HepG2 (cell line): ENCODE data around the gene BEST3. TPM values are rescaled to one million over a fixed set of nuclear protein-coding genes. Genes with fewer than 3 reads are reported as not detected.
A peak's percentile ranks its signal among the peaks of the same experiment; 100 is the strongest.

ENCODE experiments used
- ARID3A ChIP-seq: IDR thresholded peaks from 2 replicates; pipeline ENCODE4 v1.6.1; 2012; ENCODE audit warnings: low read depth, low read length, improper control_type of control experiment
- CTCF ChIP-seq: sonication (generic); formaldehyde crosslinking; IDR thresholded peaks from 2 replicates; pipeline ENCODE4 v1.5.0; 2020; ENCODE audit warnings: mild to moderate bottlenecking, missing genetic modification reagents, moderate library complexity
- GABPA ChIP-seq, 2 experiments: IDR thresholded peaks; 2 replicates each; pipeline ENCODE4 v1.6.1; 2011 to 2016; ENCODE audit warnings: low read depth in 2 of 2, low read length in 1 of 2, missing biosample characterization in 1 of 2, missing genetic modification characterization in 1 of 2
- HNF4A ChIP-seq: sonication (generic); formaldehyde crosslinking; IDR thresholded peaks from 2 replicates; pipeline ENCODE4 v1.4.0; 2020; ENCODE audit warnings: missing genetic modification reagents
- RXRB ChIP-seq: IDR thresholded peaks from 2 replicates; pipeline ENCODE4 v1.6.1; 2016; ENCODE audit warnings: borderline replicate concordance, missing genetic modification reagents, missing compliant biosample characterization
- SMC3 ChIP-seq: IDR thresholded peaks from 2 replicates; pipeline ENCODE4 v1.6.1; 2011; ENCODE audit warnings: low read length, improper control_type of control experiment
- SP5 ChIP-seq: IDR thresholded peaks from 2 replicates; pipeline ENCODE4 v1.6.1; 2016; ENCODE audit warnings: low read depth, borderline replicate concordance
- USF2 ChIP-seq, 2 experiments: sonication (generic) in 1 of 2; formaldehyde crosslinking in 1 of 2; IDR thresholded peaks; 2 replicates each; pipeline versions ENCODE4 v1.5.1 to v1.6.1; 2011 to 2020; ENCODE audit warnings: borderline replicate concordance in 1 of 2, low read depth in 1 of 2, low read length in 1 of 2, mild to moderate bottlenecking in 1 of 2, missing genetic modification reagents in 1 of 2, moderate library complexity in 1 of 2
- ZMYM4 ChIP-seq: sonication (generic); formaldehyde crosslinking; IDR thresholded peaks from 2 replicates; pipeline ENCODE4 v1.8.1; 2023; ENCODE audit warnings: mild to moderate bottlenecking, missing genetic modification reagents
- polyA plus RNA-seq, 8 experiments: library from polyadenylated mRNA; depleted of rRNA in 3 of 8; stranded (reverse) in 7 of 8; unstranded in 1 of 8; fragments of >200 nt; fragmentation: Illumina TruSeq in 4 of 8; extraction: Trizol in 4 of 8; gene quantifications; 2 replicates each; pipeline versions ENCODE4 v1.2.1 to v1.2.3, GENCODE V29; 2011 to 2016; ENCODE audit warnings: low read depth in 4 of 8, missing spikeins in 1 of 8, mixed read lengths in 1 of 8; ENCODE audit not compliant: insufficient read depth in 1 of 8
- total RNA-seq, 5 experiments: library from RNA; depleted of rRNA; stranded (reverse); fragments of >200 nt; fragmentation: Illumina TruSeq; extraction: Trizol; gene quantifications; 2 replicates each; pipeline ENCODE4 v1.2.3, GENCODE V29; 2016; ENCODE audit warnings: low read depth in 1 of 5

BEST3 gene
- total and polyA plus RNA-seq, 2 of the 13 experiments (the other 11 are each of a cell fraction or from before 2014, with no cell fraction given), result not detected

- TF ChIP-seq USF2 (IDR thresholded peaks at IDR 0.05; ENCODE audit: low read depth, low read length) (no peak), USF2 (CRISPR knock-in tag; IDR thresholded peaks at IDR 0.05; ENCODE audit: borderline replicate concordance) (no peak), GABPA (IDR thresholded peaks at IDR 0.05; ENCODE audit: low read depth, low read length) (no peak), GABPA (CRISPR knock-in tag; IDR thresholded peaks at IDR 0.05; ENCODE audit: low read depth) (0 out of 2 replicates have a peak, but pooled peaks have one; percentile 15), ARID3A (peak; percentile 59; the same call in 1 of the 2 replicates), RXRB (CRISPR knock-in tag) (0 out of 2 replicates have a peak, but pooled peaks have one; percentile 26), ZMYM4 (peak; percentile 31; the same call in 1 of the 2 replicates), HNF4A (peak; percentile 88), SP5 (CRISPR knock-in tag) (no peak), CTCF (CRISPR knock-in tag) (peak; percentile 67), SMC3 (peak; percentile 28; the same call in 1 of the 2 replicates)
Measured at GRCh38 chr12:69630191-69630590, 68.9 kb downstream of the BEST3 start (continued).
